Activated CD8-positive, alpha-beta memory T cell treated with anti-CD3 and anti-CD28 coated beads for 48 hours (primary cell): ENCODE data around the gene MPV17L.
"Not testable (repeated sequence)": the region's sequence is repeated elsewhere in the genome, so short reads cannot be mapped to it uniquely, and the experiment has no call there.

Experiments
- DNase-seq, 3 experiments: peaks; one replicate each; pipeline ENCODE4 v3.0.0-alpha.2; 2020; ENCODE audit warnings: low read depth in 2 of 3, low spot score in 2 of 3

MPV17L gene

DNA sequence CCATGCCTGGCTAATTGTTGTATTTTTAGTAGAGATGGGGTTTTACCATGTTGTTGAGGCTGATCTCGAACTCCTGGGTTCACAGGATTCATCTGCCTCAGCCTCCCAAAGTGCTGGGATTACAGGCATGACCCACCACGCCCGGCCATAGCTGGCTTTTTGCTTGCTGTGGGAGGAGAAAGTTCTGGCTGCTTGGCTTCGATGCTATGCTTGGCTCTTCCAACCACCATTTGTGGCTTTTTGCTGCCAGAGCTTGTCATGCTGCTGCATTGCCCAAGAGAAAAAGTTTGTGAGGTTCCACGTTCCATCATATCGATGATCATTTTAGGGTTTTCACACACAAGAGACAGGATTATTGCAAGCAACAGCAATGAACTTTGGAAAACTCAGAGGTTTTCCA, 55.1 kb downstream of the MPV17L start:
- DNase-seq = no peak

DNA sequence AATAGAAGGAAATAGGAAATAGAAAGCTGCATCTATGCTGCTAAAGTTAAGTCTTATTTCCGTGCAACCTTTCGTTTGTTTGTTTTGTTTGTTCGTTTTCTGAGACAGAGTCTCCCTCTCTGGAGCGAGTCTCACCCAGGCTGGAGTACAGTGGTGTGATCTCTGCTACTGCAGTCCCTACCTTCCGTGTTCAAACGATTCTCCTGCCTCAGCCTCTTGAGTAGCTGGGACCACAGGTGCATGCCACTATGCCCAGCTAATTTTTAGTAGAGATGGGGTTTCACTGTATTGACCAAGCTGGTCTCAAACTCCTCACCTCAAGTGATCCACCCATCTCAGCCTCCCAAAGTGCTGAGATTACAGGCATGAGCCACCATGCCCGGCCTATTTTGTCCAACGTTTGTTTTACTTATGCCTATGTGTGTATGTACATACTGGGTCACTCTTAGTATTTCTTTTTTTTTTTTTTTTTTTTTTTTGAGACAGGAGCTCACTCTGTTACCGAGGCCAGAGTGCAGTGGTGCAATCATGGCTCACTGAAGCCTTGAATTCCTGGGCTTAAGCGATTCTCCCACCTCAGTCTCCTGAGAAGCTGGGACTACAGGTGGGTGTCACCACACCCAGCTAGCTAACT, 55.7 kb downstream of the MPV17L start:
- DNase-seq = no peak

DNA sequence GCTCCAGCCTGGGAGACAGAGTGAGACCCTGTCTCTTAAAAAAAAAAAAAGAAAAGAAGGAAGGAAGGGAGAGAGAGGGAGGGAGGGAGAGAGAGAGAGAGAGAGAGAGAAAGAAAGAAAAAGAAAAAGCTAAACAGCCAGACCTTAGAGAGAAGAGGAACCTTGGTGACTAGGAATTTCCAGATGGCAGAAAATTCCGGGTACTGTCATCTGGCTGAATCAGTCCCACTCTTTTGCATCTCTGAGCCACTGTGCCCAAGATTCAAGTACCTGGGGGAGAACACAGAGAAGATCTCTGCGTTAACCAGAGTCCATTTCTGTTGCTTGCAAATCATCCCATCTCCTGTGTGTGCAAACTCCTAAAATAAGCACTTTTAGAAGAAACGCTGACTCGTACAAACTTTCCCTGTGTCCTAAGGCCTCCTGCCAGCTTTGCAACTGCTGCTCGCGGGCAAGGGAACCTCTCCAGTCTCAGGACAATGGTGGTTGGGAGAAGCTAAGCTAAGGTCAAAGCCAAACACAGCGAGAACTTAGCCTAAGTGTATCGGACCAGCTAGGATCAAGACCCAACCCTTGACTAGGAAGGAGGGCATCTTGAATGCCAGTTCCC, 56.8 kb downstream of the MPV17L start:
- DNase-seq = no peak

DNA sequence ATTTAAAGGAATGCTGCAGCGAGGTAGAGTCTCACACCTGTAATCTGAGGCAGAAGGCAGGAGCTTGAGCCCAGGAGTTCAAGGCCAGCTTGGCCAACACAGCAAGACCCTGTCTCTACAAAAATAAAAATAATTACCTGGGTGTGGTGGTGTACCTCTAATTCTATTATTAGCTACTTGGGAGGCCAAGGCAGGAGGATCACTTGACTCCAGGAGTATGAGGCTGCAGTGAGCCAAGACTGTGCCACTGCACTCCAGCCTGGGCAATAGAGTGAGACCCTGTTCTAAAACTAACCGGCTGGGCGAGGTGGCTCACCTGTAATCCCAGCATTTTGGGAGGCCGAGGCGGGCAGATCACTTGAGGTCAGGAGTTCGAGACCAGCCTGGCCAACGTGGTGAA, 57.7 kb downstream of the MPV17L start:
- DNase-seq = not testable (repeated sequence)

DNA sequence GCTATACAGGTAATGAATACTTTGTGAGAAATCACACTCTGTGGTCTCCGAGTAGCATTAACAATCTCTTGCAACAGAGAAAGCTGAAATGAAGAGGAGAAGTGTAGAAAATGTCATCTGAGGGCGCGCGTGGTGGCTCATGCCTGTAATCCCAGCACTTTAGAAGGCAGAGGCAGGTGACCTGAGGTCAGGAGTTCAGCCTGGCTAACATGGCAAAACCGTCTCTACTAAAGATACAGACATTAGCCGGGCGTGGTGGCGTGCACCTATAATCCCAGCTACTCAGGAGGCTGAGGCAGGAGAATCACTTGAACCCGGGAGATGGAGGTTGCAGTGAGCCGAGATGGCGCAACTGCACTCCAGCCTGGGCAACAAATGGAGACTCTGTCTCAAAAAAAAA, 59.4 kb downstream of the MPV17L start:
- not testable (repeated sequence) for DNase-seq

DNA sequence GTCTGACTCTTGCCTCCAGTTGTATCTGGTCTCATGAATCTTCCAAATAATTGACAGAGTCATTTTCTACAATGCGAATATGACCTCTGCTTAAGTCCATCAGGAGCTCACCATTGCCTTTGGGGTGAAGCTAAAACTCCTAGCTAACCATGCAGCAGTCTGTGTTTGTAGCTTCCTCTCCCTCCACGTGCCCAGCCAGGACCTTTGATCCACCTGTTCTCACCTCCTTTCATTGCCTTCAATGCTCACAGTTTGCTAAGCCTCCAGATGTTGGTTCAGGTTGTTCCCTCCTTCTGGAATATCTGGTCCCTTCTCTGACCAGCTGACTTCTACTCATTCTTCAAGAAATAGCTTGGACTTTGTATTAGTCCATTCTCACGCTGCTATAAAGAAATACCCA, 61.8 kb downstream of the MPV17L start:
- DNase-seq = no peak

DNA sequence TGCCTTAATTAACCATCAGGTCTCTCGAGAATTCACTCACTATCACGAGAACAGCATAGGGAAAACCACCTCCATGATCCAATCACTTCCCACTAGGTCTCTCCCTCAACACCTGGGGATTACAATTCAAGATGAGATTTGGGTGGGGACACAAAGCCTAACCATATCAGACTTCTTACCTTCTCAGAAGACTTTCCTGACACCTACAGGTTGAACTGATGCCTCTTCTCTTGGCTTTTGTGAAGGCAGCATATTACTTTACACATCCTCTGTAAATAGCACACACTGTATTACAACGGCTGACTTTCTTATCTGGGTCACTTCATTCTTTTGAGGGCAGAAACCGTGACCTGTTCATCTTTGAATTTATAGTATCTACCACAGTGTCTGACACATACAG, 62.4 kb downstream of the MPV17L start:
- no peak for DNase-seq

DNA sequence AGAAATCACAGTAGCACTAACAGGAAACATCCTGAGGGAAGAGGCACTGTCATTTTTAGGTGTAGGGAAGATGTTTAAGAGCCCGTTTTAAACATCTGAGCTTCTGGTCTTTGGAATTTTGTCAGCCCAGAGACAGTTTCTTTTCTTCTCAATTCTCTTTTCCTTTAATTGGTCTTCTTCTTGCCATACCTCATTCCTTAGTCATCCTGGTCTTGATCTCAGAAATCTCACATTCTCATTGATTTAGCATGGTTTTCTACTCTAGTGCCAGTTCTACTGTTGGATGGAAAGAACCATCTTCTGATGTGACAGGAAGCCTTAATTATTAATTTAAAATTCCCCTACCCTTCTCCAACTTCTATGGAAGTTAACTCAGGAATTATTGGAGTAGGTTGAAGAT, 64.2 kb downstream of the MPV17L start:
- no peak for DNase-seq

DNA sequence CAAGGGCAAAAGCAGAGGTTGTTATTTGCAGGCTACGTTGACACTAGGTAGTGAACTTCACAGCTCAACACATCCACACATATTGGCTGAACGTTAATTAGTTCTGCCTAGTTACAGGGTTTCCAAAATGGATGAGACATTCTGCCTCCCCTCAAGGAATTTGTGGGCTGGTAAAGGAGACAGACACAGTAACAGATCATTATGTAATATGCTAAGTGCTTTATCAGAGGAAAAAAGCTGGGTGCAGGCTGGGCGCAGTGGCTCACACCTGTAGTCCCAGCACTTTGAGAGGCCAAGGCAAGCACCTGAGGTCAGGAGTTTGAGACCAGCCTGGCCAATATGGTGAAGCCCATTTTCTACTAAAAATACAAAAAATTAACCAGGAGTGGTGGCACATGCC, 65.0 kb downstream of the MPV17L start:
- no peak for DNase-seq

DNA sequence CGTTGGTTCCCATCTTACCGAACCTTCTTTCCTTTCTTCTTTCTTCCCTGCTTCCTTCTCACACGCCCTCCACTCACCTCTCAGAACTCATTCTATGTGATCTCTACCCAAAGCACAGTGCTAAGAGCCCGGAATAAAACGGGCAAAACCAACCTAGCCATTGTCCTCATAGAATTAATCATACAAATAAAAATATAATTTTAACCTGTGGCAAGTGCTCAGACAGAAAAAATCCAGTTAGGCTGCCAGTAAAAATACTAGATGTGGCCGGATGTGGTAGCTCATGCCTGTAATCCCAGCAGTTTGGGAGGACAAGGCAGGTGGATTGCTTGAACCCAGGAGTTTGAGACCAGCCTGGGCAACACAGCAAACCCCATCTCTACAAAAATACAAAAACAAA, 65.8 kb downstream of the MPV17L start:
- DNase-seq = no peak
